AG04450 (cell line): ENCODE measurements around the gene MYBPC2. TPM values are rescaled to one million over a fixed set of nuclear protein-coding genes. Genes with fewer than 3 reads are reported as not detected.
"Not testable (repeated sequence)": the region's sequence is repeated elsewhere in the genome, so short reads cannot be mapped to it uniquely, and the experiment has no call there.

Experiments
- CTCF ChIA-PET: fragments of 300-600, 350-600 bp; formaldehyde crosslinking; extraction: SDS; loops from one replicate; lab custom pipeline; 2022; ENCODE audit warnings: antibody characterized with exemption, inconsistent platforms; lab: Charles Lee
- POLR2A ChIA-PET: fragments of 350-600 bp; formaldehyde crosslinking; extraction: SDS; loops from one replicate; lab custom pipeline; 2021; ENCODE audit warnings: antibody characterized with exemption, inconsistent platforms; lab: Yijun Ruan, JAX
- DNase-seq: peaks from one replicate; pipeline ENCODE4 v3.0.0-alpha.2; 2011; ENCODE audit warnings: low read depth, low spot score
- H3K27ac ChIP-seq: one replicate; pipeline ENCODE4 v1.5.1; 2012; ENCODE audit warnings: low read depth, low read length, control low read depth
- H3K27me3 ChIP-seq: one replicate; pipeline ENCODE4 v1.6.0; 2012; ENCODE audit warnings: low read length; ENCODE audit not compliant: control insufficient read depth, insufficient read depth
- H3K4me3 ChIP-seq: 2 replicates; pipeline ENCODE4 v1.5.1; 2011; ENCODE audit warnings: mild to moderate bottlenecking, low read depth, low read length, control low read depth
- H3K9me3 ChIP-seq: 2 replicates; pipeline ENCODE4 v1.5.1; 2012; ENCODE audit warnings: low read length; ENCODE audit not compliant: control insufficient read depth, insufficient read depth
- CTCF ChIP-seq: IDR thresholded peaks from 2 replicates; pipeline ENCODE4 v1.5.1; 2011; ENCODE audit warnings: low read depth, low read length, control low read depth, inconsistent platforms
- polyA plus RNA-seq: library from polyadenylated mRNA; depleted of rRNA; stranded (reverse); fragments of >200 nt; gene quantifications from 2 replicates; pipeline ENCODE4 v1.2.3, GENCODE V29; 2011

Gene MYBPC2
- polyA plus RNA-seq, 1 experiment: not detected

GRCh38 chr19:50387176-50387867, 45.4 kb upstream of the MYBPC2 start:
- no peak overlapping the region for H3K4me3 ChIP-seq
- H3K27ac ChIP-seq: peak overlapping the region; percentile 31
- TF ChIP-seq CTCF: no peak
- H3K27me3 ChIP-seq: no peaks in the 10 kb centered on the region
- H3K9me3 ChIP-seq: no peaks in the 10 kb centered on the region; the same call in 1 of the 2 replicates
- POLR2A ChIA-PET: interaction anchor here (0.6 kb wide), 1 partner anchor 337 kb away, joined by 3 read pairs; no protein-coding TSS in a partner anchor
- DNase-seq: no peak
- CTCF ChIA-PET: interaction anchor here (1.2 to 1.7 kb wide), 2 partner anchors 18 to 30 kb away, joined by 4 read pairs; no protein-coding TSS in a partner anchor

- H3K9me3 ChIP-seq: no peaks in the 10 kb centered on the region; the same call in 1 of the 2 replicates
- TF ChIP-seq CTCF: no peak
- no peak overlapping the region for H3K4me3 ChIP-seq
- H3K27ac ChIP-seq: no peak overlapping the region
- POLR2A ChIA-PET: no interaction called here
- DNase-seq: no peak
- CTCF ChIA-PET: interaction anchor here (1.2 to 1.7 kb wide), 2 partner anchors 19 to 31 kb away, joined by 4 read pairs; no protein-coding TSS in a partner anchor
- no peaks in the 10 kb centered on the region for H3K27me3 ChIP-seq
Measured at GRCh38 chr19:50387868-50388245, 44.8 kb upstream of the MYBPC2 start.

DNA sequence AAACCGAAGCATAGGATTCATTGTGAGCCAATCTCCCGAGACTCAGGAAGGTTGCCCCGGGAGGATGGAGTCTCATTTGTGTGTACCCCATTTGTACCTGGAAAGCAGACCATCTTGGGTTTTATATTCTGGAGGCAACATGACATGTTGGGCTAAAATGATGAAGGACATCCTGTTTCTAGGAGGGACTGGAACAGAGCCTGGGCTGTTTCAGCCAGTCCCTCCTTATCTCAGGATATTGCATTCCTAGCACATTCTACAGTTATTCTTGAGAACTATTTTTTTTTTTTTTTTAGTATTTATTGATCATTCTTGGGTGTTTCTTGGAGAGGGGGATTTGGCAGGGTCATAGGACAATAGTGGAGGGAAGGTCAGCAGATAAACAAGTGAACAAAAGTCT, 42.4 kb upstream of the MYBPC2 start:
- H3K27me3 ChIP-seq, CTCF ChIA-PET, H3K4me3 ChIP-seq, H3K27ac ChIP-seq, H3K9me3 ChIP-seq, DNase-seq: not testable (repeated sequence)
- POLR2A ChIA-PET: interaction anchor here (0.6 kb wide), 1 partner anchor 1204 kb away, joined by 4 read pairs; no protein-coding TSS in a partner anchor

- POLR2A ChIA-PET, CTCF ChIA-PET, H3K9me3 ChIP-seq, H3K27me3 ChIP-seq, H3K27ac ChIP-seq, DNase-seq, H3K4me3 ChIP-seq: not testable (repeated sequence)
Measured at GRCh38 chr19:50390952-50391351, 41.7 kb upstream of the MYBPC2 start.

DNA sequence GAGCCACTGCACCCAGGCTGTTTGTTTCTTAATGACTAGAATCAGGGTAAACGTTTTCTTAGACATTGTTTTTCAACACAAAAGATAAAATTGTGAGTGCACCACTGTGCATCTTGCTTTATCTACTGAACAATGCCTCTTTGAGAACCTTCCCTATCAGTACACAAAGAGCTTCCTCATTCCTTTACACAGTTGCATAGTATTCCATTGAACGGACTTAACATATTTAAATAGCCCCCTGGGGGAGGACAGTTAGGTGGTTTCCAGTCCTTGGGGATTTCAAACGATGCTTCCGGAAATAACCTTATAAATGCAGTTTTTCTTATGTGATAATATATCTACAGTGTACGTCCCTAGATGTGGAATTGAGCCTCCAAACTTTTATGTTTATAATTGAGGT, 39.9 kb upstream of the MYBPC2 start:
- no peak overlapping the region for H3K27ac ChIP-seq
- no peak for DNase-seq
- ChIA-PET POLR2A (no interaction called here), CTCF (no interaction called here)
- no peak for TF ChIP-seq CTCF
- no peaks in the 10 kb centered on the region for H3K9me3 ChIP-seq
- no peaks in the 10 kb centered on the region for H3K27me3 ChIP-seq
- H3K4me3 ChIP-seq: no peak overlapping the region

DNA sequence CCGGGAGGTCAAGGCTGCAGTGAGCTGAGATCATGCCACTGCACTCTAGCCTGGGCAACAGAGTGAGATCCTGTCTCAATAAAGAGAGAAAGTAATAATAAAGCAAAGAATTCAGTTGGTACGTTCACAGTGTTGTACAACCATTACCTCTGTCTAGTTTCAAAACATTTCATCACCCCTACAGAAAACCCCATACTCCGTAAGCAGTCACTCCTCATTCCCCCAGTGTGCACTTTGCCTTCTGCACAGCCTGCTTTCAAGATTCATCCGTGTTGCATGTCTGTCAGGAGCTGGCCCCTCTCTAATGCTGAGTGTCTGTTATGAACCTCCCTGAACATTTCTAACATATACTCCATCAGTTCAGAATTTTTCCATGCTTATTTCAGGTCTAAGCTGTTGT, 39.1 kb upstream of the MYBPC2 start:
- H3K4me3 ChIP-seq: no peak overlapping the region
- TF ChIP-seq CTCF: no peak

More for the DNA sequence above, 39.1 kb upstream of the MYBPC2 start:
- ChIA-PET POLR2A (no interaction called here), CTCF (no interaction called here)
- no peak for DNase-seq
- H3K9me3 ChIP-seq: no peaks in the 10 kb centered on the region
- no peaks in the 10 kb centered on the region for H3K27me3 ChIP-seq
- no peak overlapping the region for H3K27ac ChIP-seq
